Heart right ventricle (tissue), 16 donors: ENCODE data around the gene HRH2. TPM values are rescaled to one million over a fixed set of nuclear protein-coding genes. Genes with fewer than 3 reads are reported as not detected.

Source experiments
- ATAC-seq, 8 donors: fragments of 200-7000 bp; cut with Tn5 transposase; one replicate each; pipeline ENCODE4 v1.9.1; 2020; ENCODE audit warnings: mild to moderate bottlenecking in 8 of 8, moderate library complexity in 8 of 8, moderate number of reproducible peaks in 1 of 8
- DNase-seq, 2 donors: peaks; one replicate each; pipeline ENCODE4 v3.0.0-alpha.2; 2020
- H3K27ac ChIP-seq, 10 donors: fragments of 200-600 bp; sonication (generic) in 2 of 10; one replicate each; pipeline versions ENCODE4 v1.5.0 to v1.8.0; 2020 to 2022; ENCODE audit warnings: mild to moderate bottlenecking in 3 of 10
- H3K27me3 ChIP-seq, 7 donors: fragments of 200-600 bp; one replicate each; pipeline ENCODE4 v1.8.0; 2021 to 2022; ENCODE audit warnings: mild to moderate bottlenecking in 2 of 7
- H3K36me3 ChIP-seq, 9 donors: fragments of 200-600 bp; sonication (generic) in 1 of 9; one replicate each; pipeline versions ENCODE4 v1.5.0 to v1.8.0; 2020 to 2022; ENCODE audit warnings: mild to moderate bottlenecking in 2 of 9
- H3K4me1 ChIP-seq, 9 donors: fragments of 200-600 bp; sonication (generic) in 1 of 9; one replicate each; pipeline versions ENCODE4 v1.5.0 to v1.8.0; 2020 to 2022; ENCODE audit warnings: mild to moderate bottlenecking in 4 of 9
- H3K4me3 ChIP-seq, 10 donors: fragments of 200-600 bp; sonication (generic) in 2 of 10; one replicate each; pipeline versions ENCODE4 v1.5.0 to v1.8.0; 2020 to 2022; ENCODE audit warnings: mild to moderate bottlenecking in 7 of 10, moderate library complexity in 2 of 10
- H3K9me3 ChIP-seq, 11 donors: fragments of 200-600 bp in 10 of 11; sonication (generic) in 2 of 11; one replicate each; pipeline versions ENCODE4 v1.5.0 to v1.8.0; 2013 to 2022; ENCODE audit warnings: mild to moderate bottlenecking in 2 of 11, control low read depth in 1 of 11, moderate library complexity in 1 of 11
- WGBS, 2 donors: extraction: QIAGEN DNeasy Blood & Tissue Kit; methylation state at CpG; one replicate each; pipeline ENCODE4 v1.1.7; 2013; ENCODE audit warnings: inconsistent platforms in 1 of 2; 5-methylcytosine and 5-hydroxymethylcytosine counted together
- intact Hi-C, 10 donors: fragments of 100-400 bp; cut with DNase I; formaldehyde crosslinking; loops; one replicate each; pipeline versions ENCODE4 v1.11.1 to v1.14.2; 2022
- polyA plus RNA-seq, 2 donors: library from polyadenylated mRNA; stranded (reverse); fragments of 200-250 nt; gene quantifications; one replicate each; pipeline ENCODE4 v1.2.3, GENCODE V29; 2013
- total RNA-seq, 10 donors: library from RNA; stranded (reverse); fragmentation: NEBNext Ultra II Directional in 3 of 10; extraction: Animal tissue kit (Norgen Biotek cat#: 25700) in 3 of 10; gene quantifications; one replicate each; pipeline versions ENCODE4 v1.2.1 to v1.2.4, GENCODE V29; 2021 to 2023
- TF ChIP-seq, protein P1 (sequence below), 9 donors: fragments of 200-600 bp; sonication (generic) in 2 of 9; IDR thresholded peaks; one replicate each; pipeline versions ENCODE4 v1.5.0 to v1.8.0; 2021 to 2022; ENCODE audit warnings: antibody characterized with exemption in 9 of 9, mild to moderate bottlenecking in 5 of 9, moderate library complexity in 1 of 9
- donor health status: Arrhythmogenic right ventricular cardiomyopathy.
- donor health status: ischemic (EF 13 %, LVEDD 7.1; RV severe dilation, severe dysfunction).
- donor health status: healthy with polysubstance abuse.
- donor health status: DM: no; HTN: yes; CAD: no.
- donor health status: DM: no; HTN: no; CAD: no.
- donor health status: ischemic (EF 25% LVEDD 6.9; RV normal size, moderate dysfunction).
- donor health status: ischemic (EF 25% LVEDD 5.7; RV mildly dilated, moderate dysfunction).
- donor health status: healthy.
- donor health status: DM: yes; HTN: yes; CAD: no.
- donor health status: Ischemic cardiomyopathy.
- donor health status: ischemic (EF 35%, LVEDD 5.7; RV mildly dilated, moderate dysfunction).
- donor health status: nonischemic (EF 11% LVEDD 7.7; RV severe dilation, severe dysfunction).
- donor health status: DM: yes; HTN: yes; CAD: no.
- donor health status: PGD.
- donor health status: ischemic (EF 29% LVEDD 5.4; RV normal size, mild dysfunction).
- donor health status: nonischemic (EF 23%, LVEDD 6.1; RV moderate dilation, normal function).

The HRH2 gene
- total and polyA plus RNA-seq, 12 donors: 12.2 to 78.7 (median 50.6) TPM

- no peak overlapping the region for H3K4me3 ChIP-seq
- peaks cover 0 to 11% (median 0%) of the 10 kb centered on the region in 9 donors for H3K4me1 ChIP-seq
- H3K36me3 ChIP-seq: no peaks in the 10 kb centered on the region
- H3K27ac ChIP-seq: no peak overlapping the region
- peaks cover 0 to 24% (median 2%) of the 10 kb centered on the region in 11 donors for H3K9me3 ChIP-seq
- no peak for ATAC-seq
- 62 to 83% methylated on average over 1 of the region's 1 CpG for WGBS, 2 donors
- TF ChIP-seq, protein P1, sequence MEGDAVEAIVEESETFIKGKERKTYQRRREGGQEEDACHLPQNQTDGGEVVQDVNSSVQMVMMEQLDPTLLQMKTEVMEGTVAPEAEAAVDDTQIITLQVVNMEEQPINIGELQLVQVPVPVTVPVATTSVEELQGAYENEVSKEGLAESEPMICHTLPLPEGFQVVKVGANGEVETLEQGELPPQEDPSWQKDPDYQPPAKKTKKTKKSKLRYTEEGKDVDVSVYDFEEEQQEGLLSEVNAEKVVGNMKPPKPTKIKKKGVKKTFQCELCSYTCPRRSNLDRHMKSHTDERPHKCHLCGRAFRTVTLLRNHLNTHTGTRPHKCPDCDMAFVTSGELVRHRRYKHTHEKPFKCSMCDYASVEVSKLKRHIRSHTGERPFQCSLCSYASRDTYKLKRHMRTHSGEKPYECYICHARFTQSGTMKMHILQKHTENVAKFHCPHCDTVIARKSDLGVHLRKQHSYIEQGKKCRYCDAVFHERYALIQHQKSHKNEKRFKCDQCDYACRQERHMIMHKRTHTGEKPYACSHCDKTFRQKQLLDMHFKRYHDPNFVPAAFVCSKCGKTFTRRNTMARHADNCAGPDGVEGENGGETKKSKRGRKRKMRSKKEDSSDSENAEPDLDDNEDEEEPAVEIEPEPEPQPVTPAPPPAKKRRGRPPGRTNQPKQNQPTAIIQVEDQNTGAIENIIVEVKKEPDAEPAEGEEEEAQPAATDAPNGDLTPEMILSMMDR (IDR thresholded peaks at IDR 0.05): no peak
- no peaks in the 10 kb centered on the region for H3K27me3 ChIP-seq
- DNase-seq: no peak
- intact Hi-C loops: no loop called here
Observed at GRCh38 chr5:175629793-175630192, 28.1 kb upstream of the HRH2 start.

DNA sequence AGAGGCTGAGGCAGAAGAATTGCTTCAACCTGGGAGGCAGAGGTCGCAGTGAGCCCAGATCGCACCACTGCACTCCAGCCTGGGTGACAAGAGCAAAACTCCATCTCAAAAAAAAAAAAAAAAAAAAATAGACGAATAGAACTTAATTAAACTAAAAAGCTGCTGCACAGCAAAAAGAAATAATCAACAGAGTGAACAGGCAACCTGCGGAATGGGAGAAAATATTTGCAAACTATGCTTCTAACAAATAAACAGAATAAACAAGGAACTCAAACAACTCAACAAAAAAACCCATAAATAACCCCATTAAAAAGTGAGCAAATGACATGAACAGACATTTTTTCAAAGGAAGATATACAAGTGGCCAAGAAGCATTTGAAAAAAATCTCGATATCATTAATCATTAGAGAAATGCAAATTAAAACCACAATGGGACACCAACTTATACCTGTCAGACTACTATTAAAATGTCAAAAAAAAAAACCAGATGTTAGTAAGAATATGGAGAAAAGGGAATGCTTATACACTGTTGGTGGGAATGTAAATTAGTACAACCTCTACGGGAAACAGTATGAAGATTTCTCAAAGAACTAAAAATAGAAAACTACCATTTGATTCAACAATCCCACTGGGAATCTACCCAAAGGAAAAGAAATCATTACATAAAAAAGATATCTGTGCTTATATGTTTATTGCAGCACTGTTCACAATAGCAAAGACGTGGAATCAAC, 21.9 kb upstream of the HRH2 start:
- 63 to 68% methylated on average over 7 of the region's 7 CpGs for WGBS, 2 donors
- Histone ChIP-seq H3K27ac (no peak overlapping the region), H3K4me3 (no peak overlapping the region), H3K27me3 (no peaks in the 10 kb centered on the region), H3K4me1 (peaks cover 0 to 28% (median 0%) of the 10 kb centered on the region in 9 donors), H3K36me3 (no peaks in the 10 kb centered on the region), H3K9me3 (peaks cover 0 to 5% (median 0%) of the 10 kb centered on the region in 11 donors)
- TF ChIP-seq, protein P1 (IDR thresholded peaks at IDR 0.05): no peak
- ATAC-seq (peak in 1 of 8 donors; percentile 21), DNase-seq (no peak)
- intact Hi-C loops: no loop called here

DNA sequence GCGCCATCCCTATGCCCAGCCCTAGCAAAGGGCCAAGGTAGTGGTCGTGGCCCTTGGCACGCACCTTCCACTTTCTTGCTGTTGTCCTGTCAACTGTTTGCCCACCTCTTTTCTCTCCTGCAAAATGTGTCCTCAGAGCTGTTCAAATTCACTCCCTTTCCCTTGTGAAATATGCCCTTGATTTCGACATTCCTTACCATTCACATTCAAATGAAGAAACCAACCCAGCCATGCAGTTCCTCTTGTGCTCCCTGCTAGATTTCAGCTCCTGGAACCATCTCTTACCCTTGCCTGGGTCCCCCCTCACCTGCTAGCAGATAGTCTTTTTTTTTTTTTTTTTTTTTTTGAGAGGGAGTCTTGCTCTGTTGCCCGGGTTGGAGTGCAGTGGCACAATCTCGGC, 19.6 kb upstream of the HRH2 start:
- H3K36me3 ChIP-seq: no peaks in the 10 kb centered on the region
- peak overlapping the region in 1 of 10 donors; percentile 31 for H3K27ac ChIP-seq
- TF ChIP-seq, protein P1 (IDR thresholded peaks at IDR 0.05): no peak
- intact Hi-C loops: no loop called here
- H3K27me3 ChIP-seq: no peaks in the 10 kb centered on the region
- WGBS, 2 donors: 72 to 79% methylated on average over 6 of the region's 6 CpGs
- DNase-seq: no peak
- H3K9me3 ChIP-seq: peaks cover 0 to 5% (median 0%) of the 10 kb centered on the region in 11 donors
- H3K4me3 ChIP-seq: no peak overlapping the region
- H3K4me1 ChIP-seq: peaks cover 0 to 28% (median 0%) of the 10 kb centered on the region in 9 donors
- peak in 2 of 8 donors; percentile 22 to 52 for ATAC-seq

- H3K27me3 ChIP-seq: no peaks in the 10 kb centered on the region
- ATAC-seq: no peak
- H3K4me3 ChIP-seq: no peak overlapping the region
- H3K36me3 ChIP-seq: no peaks in the 10 kb centered on the region
- WGBS, 2 donors: 65 to 71% methylated on average over 9 of the region's 9 CpGs
- peaks cover 0 to 28% (median 0%) of the 10 kb centered on the region in 9 donors for H3K4me1 ChIP-seq
- H3K27ac ChIP-seq: no peak overlapping the region
- H3K9me3 ChIP-seq: peaks cover 0 to 5% (median 0%) of the 10 kb centered on the region in 11 donors
- TF ChIP-seq, protein P1 (IDR thresholded peaks at IDR 0.05): no peak
- intact Hi-C loops: no loop called here
- DNase-seq: no peak
Observed at GRCh38 chr5:175640106-175640775, 17.6 kb upstream of the HRH2 start.
